ENCODE measurements around the gene TRPV5.

DNA sequence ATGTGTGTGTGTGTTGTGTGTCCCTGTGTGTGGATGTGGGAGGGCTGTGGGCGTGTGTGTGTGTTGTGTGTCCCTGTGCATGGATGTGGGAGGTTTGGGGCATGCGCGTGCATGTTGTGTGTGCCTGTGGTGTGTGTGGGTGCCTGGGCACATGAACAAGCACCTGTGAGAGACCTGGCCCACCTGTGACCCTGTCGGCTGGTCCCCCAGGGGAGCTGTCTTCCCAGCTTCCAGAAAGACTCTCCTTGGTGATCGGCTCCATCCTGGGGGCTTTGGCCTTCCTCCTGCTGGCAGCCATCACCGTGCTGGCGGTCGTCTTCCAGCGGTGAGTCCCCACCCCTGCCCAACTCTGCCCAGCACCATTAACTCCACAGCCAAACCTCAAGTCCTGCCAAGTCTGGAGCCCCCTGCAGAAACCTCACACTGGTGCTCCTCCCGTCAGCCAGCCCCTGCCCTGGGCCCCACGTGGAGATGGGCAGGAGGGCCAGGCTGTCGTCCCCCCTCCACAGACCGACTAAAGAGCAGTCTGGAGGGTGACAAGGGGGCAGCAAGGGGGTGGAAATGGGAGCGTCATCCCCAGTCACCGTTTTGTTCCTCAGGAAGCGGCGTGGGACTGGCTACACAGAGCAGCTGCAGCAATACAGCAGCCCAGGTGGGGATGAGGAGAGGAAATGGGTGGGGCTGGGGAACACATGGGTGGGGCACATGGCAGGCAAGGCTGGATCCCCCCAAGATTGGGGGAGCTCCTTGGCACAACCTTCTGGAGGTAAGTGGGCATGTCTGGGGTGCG is 66.0 kb downstream of the TRPV5 start:
- TF ChIP-seq, protein P1, sequence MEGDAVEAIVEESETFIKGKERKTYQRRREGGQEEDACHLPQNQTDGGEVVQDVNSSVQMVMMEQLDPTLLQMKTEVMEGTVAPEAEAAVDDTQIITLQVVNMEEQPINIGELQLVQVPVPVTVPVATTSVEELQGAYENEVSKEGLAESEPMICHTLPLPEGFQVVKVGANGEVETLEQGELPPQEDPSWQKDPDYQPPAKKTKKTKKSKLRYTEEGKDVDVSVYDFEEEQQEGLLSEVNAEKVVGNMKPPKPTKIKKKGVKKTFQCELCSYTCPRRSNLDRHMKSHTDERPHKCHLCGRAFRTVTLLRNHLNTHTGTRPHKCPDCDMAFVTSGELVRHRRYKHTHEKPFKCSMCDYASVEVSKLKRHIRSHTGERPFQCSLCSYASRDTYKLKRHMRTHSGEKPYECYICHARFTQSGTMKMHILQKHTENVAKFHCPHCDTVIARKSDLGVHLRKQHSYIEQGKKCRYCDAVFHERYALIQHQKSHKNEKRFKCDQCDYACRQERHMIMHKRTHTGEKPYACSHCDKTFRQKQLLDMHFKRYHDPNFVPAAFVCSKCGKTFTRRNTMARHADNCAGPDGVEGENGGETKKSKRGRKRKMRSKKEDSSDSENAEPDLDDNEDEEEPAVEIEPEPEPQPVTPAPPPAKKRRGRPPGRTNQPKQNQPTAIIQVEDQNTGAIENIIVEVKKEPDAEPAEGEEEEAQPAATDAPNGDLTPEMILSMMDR (IDR thresholded peaks at IDR 0.05) = no peak
- no peak for TF ChIP-seq POLR2A (IDR thresholded peaks at IDR 0.05)
